IPS-18c (cell line): ENCODE data around the gene CDIP1.

Source experiments
- H3K4me3 ChIP-seq: 2 replicates; pipeline ENCODE4 v1.7.0; 2013; ENCODE audit warnings: low read depth, mild to moderate bottlenecking, low read length, moderate library complexity; ENCODE audit not compliant: insufficient read depth
- H3K9me3 ChIP-seq: one replicate; pipeline ENCODE4 v1.6.1; 2013; ENCODE audit warnings: mild to moderate bottlenecking, low read length, moderate library complexity; ENCODE audit not compliant: control insufficient read depth, insufficient read depth

Gene CDIP1

GRCh38 chr16:4507588-4508345 is 30.8 kb downstream of the CDIP1 start:
- peaks cover 2% of the 10 kb centered on the region for H3K9me3 ChIP-seq
- no peak overlapping the region for H3K4me3 ChIP-seq

- Histone ChIP-seq H3K4me3 (no peak overlapping the region), H3K9me3 (no peaks in the 10 kb centered on the region)
These were observed 32.1 kb downstream of the CDIP1 start for GRCh38 chr16:4506450-4506849.

GRCh38 chr16:4505356-4506147 is 33.0 kb downstream of the CDIP1 start:
- Histone ChIP-seq H3K9me3 (peaks cover under 1% of the 10 kb centered on the region), H3K4me3 (no peak overlapping the region)

GRCh38 chr16:4501071-4501478 is 37.5 kb downstream of the CDIP1 start:
- Histone ChIP-seq H3K4me3 (no peak overlapping the region), H3K9me3 (peaks cover 2% of the 10 kb centered on the region)

- Histone ChIP-seq H3K9me3 (peaks cover 2% of the 10 kb centered on the region), H3K4me3 (no peak overlapping the region)
These were observed 38.3 kb downstream of the CDIP1 start for GRCh38 chr16:4500272-4500671.

GRCh38 chr16:4499196-4499555 is 39.4 kb downstream of the CDIP1 start:
- Histone ChIP-seq H3K9me3 (peaks cover 2% of the 10 kb centered on the region), H3K4me3 (no peak overlapping the region)

- H3K9me3 ChIP-seq, result peaks cover 2% of the 10 kb centered on the region
- H3K4me3 ChIP-seq, result no peak overlapping the region
These were observed 39.9 kb downstream of the CDIP1 start for GRCh38 chr16:4498546-4499195.

GRCh38 chr16:4496305-4496704 is 42.3 kb downstream of the CDIP1 start:
- H3K9me3 ChIP-seq, result peaks cover 2% of the 10 kb centered on the region
- H3K4me3 ChIP-seq, result no peak overlapping the region

GRCh38 chr16:4495766-4496165 is 42.8 kb downstream of the CDIP1 start:
- no peak overlapping the region for H3K4me3 ChIP-seq
- peaks cover 2% of the 10 kb centered on the region for H3K9me3 ChIP-seq

- H3K9me3 ChIP-seq, result no peaks in the 10 kb centered on the region
- H3K4me3 ChIP-seq, result no peak overlapping the region
These were observed 43.7 kb downstream of the CDIP1 start for GRCh38 chr16:4494746-4495490.

GRCh38 chr16:4491898-4492297 is 46.7 kb downstream of the CDIP1 start:
- Histone ChIP-seq H3K9me3 (no peaks in the 10 kb centered on the region), H3K4me3 (no peak overlapping the region)

GRCh38 chr16:4489030-4489429 is 49.5 kb downstream of the CDIP1 start:
- Histone ChIP-seq H3K9me3 (no peaks in the 10 kb centered on the region), H3K4me3 (no peak overlapping the region)

GRCh38 chr16:4488499-4488967 is 50.0 kb downstream of the CDIP1 start:
- H3K4me3 ChIP-seq, result no peak overlapping the region
- no peaks in the 10 kb centered on the region for H3K9me3 ChIP-seq

GRCh38 chr16:4487955-4488498 is 50.5 kb downstream of the CDIP1 start:
- H3K9me3 ChIP-seq, result no peaks in the 10 kb centered on the region
- no peak overlapping the region for H3K4me3 ChIP-seq

- Histone ChIP-seq H3K9me3 (no peaks in the 10 kb centered on the region), H3K4me3 (no peak overlapping the region)
These were observed 52.3 kb downstream of the CDIP1 start for GRCh38 chr16:4486126-4486893.

- Histone ChIP-seq H3K9me3 (no peaks in the 10 kb centered on the region), H3K4me3 (no peak overlapping the region)
These were observed 56.6 kb downstream of the CDIP1 start for GRCh38 chr16:4481963-4482362.
